ENCODE measurements around the gene KRTAP10-1.

The KRTAP10-1 gene

DNA sequence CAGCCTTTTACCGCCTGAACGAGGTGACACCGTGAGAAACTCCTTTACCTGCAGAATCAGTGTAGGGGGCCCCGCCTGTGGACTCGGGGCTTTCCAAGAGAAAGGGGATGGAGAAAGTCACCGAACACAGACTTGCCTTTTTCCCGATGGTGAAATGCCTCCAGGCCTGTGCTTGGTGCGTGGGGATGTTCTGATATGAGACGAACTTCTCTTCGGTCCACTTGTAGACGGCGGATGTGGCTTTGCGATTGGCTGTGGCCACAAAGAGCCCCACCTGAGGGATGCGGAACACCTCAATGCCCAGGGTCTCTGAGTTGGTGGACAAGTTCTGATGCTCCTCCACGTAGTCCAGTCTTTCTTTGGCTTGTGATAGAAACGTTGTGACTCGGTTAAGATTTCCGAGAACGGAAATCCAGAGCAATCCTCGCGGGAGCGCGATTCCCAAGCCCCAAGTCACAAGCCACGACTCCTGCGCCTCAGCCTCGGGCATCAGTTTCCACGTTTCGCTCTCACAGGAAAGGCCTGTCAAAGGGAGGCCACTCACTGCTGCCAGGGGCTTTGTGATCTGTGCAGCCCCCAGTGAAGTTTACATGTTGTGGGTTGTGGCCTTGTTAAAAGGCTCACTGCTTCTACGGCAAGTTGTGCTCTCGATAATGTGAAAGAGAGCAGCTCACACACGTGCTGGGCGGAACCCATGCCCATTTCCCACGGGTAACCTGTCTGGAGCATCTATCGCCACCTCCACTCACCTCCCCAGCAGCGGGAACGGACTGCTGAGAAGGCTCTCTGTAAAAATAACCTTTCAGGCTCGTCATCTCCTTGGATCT, 12.6 kb downstream of the KRTAP10-1 start:
- no peak for DNase-seq

DNA sequence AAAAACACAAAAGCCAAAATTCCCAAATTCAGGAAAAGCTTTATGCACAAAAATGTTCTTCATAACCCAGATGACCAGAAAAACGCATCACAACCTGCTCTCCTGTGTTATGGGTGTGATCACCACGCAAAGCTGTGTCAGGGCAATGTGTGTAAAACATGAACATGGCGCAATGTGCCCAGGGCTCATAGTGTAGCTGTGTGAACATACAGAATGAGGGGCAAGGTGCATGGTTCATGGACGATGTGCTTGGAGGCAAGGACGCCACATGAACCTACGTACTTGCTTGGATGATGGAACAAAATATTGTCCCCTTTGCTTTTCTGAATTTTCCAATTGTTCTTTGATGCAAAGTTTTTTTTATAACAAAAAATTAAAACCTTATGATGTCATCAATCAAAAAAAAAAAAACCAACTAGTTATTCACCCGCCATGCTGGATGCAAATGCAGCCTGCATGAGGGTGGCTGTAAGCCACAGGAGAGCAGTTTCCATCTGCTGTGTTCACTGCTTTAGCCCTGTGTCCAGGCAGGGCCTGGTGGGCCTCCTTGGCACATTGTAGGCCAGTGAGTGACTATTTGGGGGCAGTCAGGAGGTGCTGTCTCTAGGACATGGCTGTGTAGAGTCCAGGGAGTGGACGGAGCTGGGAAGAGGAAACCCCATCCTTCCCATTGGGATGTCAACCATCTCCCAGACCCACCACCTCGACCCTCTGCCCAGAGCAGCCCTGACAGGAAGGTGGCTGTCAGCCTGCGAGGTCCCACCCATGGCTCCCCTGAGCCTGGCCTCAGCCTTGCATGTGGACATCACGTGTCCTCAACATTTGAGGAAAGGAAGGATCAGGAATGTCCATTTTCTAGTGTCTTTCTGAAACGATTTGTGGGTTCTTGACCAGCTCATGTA, 13.6 kb downstream of the KRTAP10-1 start:
- no peak for DNase-seq

DNA sequence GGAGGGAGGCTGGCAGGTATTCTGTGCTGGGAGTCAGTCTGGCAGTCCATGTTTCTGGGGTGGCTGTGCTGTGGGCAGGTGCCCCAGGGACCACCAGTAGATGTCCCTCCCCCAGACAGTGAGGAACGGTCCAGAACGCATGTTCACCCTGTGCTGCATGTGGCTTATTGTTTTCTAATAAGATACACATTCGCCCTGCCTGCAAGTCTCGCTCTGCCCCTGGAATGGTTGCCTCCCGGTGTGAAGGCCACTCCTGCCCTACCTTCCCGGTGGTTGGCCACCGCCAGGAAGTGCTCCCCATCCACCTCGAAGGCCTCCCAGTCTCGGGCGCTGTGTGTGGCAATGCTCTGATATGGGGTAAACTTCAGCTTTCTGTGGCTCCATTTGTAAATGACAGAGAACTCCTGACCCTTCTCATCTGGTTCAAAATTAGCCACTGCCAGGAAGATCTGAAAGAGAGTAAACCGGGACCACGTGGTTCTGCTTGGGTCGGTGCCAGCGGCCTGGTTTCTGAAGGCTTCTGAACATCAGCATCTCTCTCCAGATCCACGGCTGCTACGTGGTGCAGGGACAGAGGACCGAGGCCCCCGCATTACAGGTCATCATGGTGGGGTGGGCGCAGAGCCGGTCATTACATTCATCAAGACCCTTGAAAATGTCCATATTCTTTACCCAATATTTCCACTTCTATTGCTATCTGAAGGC, 14.5 kb downstream of the KRTAP10-1 start:
- no peak for DNase-seq

DNA sequence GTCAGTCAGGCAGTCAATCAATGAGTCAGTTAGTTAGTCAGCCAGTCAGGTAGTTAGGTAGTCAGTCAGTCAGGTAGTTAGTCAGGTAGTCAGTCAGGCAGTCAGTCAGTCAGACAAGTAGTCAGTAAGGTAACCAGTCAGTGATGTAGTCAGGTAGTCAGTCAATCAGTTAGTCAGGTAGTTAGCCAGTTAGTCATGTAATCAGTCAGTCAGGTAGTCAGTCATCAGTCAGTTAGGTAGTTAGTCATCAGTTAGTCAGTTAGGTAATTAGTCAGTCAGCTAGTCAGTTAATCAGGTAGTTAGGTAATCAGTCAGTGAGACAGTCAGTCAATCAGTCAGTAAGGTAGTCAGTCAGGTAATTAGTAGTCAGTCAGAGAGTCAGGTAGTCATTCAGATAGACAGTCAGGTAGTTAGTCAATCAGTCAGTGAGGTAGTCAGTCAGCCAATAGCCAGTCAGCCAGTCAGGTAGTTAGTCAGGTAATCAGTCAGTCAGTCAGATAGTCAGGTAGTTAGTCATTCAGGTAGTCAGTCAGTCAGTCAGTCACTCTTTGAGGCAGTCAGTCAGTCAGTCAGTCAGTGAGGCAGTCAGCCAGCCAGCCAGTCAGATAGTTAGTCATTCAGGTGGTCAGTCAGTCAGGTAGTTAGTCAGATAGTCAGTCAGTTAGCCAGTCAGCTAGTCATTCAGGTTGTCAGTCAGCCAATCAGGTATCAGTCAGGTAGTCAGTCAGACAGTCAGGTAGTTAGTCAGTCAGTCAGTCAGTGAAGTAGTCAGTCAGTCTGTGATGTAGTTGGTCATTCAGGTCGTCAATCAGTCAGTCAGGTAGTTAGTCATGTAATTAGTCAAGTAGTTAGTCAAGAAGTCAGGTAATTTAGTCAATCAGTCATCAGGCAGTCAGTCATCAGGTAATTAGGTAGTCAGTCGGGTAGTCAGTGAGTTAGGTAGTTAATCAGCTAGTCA, 15.3 kb downstream of the KRTAP10-1 start:
- DNase-seq: no peak

DNA sequence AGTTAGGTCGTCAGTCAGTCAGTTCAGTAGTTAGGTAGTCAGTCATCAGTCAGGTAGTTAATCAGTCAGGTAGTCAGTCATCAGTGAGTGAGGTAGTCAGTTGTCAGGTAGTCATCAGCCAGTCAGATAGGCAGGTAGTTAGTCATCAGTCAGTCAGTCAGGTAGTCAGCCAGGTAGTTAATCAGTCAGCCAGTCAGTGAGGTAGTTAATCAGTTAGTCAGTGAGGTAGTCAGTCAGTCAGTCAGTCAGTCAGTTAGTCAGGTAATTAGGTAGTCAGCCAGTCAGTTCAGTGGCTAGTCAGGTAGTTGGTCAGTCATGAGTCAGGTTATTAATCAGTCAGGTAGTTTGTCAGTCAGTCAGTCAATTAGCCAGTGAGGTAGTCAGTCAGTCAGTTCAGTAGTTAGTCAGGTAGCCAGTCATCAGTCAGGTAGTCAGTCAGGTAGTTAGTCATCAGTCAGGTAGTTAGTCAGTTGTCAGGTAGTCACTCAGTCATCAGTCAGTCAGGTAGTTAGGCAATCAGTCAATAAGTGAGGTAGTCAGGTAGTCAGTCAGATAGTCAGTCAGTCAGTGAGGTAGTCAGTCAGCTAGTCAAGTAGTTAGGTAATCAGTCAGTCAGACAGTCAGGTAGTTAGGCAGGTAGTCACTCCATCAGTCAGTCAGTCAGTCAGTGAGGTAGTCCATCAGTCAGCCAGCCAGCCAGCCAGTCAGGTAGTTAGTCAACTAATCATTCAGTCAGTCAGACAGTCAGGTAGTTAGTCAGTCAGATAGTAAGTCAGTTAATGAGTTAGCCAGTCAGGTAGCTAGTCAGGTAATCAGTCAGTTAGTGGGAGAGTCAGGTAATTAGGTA, 16.2 kb downstream of the KRTAP10-1 start:
- DNase-seq: no peak

DNA sequence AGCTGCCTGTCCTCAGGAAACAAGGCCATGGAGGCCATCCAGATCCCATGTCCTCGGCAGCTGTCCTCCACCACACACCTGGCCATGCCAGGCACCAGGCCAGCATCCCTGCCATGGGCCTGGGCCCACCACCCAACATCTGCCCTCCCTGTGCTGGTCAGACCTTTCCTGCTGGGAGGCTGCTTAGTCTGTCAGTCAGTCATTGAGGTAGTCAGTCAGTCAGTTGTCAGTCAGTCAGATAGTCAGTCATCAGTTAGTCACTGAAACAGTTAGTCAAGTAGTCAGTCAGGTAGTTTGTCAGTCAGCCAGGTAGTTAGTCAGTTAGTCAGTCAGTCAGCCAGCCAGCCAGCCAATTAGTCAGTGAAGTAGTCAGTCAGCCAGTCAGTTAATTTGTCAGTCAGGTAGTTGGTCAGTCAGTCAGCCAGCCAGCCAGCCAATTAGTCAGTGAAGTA, 17.2 kb downstream of the KRTAP10-1 start:
- no peak for DNase-seq

DNA sequence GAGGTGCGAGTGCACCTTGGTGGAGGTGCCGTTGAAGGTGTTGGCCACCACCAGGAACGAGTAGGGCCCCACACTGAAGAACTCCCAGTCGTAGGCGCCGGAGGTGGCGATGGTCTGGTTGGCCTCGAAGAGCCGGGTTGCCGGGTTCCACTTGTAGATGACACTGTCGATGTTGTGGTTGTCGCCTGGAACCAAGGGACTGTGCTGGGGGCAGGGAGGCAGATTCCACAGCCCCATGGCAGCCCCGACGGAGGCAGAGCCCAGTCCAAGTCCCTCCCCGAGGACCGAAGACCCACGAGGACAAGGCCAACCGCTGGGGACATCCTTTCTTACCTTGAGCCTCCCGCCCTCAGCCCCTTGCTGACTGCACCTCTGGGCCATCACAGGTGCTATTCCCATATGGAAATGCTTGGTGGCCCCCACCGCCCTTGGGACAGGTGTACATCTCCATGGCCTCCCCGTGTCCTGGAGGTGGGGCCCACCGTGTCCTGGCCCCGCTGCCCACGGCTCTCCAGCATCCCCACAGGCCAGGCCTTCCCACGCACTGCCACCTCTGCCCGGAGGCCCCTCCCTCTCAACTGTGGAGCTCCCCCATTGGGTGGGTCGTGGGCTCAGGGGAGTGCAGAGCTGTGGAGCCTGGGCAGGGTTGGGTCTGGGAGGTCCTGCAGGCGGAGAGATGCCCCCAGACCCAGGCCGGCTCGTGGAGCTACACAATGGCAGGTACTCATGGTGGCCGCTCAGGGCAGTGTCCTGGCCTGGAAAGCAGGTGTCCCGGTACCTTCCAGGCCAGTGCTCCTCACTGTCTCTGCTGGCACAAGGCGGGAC, 17.9 kb downstream of the KRTAP10-1 start:
- no peak for DNase-seq

DNA sequence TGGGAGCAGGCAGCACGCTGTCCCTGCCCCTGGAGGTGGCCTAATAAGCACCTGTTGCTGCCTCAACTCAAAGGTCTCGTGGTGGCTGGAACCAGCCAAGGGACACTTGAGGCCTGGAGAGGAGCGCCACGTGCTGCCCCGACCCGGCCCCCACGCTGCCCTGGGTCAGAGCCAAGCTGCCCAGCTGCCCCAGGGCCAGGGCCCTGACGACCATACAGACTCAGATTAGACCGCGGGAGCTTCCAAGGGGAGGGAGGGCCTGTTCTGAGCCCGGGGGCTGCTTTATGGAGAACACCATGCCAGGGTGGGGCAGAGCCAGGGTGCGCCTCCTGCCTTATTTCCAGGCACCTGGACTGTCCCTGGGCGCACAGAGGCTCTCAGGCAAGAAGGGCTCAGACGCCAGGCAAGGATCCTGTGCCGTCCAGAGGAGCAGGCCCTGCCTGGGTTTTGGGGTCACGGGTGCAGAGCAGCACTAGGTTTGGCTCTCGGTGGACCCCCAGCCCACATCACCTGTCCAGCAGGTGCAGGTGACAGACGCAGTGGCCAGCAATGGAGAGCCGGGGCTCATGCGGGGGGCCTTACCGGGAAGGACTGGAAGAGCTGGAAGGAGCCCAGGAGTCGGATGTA, 18.6 kb downstream of the KRTAP10-1 start:
- no peak for DNase-seq

DNA sequence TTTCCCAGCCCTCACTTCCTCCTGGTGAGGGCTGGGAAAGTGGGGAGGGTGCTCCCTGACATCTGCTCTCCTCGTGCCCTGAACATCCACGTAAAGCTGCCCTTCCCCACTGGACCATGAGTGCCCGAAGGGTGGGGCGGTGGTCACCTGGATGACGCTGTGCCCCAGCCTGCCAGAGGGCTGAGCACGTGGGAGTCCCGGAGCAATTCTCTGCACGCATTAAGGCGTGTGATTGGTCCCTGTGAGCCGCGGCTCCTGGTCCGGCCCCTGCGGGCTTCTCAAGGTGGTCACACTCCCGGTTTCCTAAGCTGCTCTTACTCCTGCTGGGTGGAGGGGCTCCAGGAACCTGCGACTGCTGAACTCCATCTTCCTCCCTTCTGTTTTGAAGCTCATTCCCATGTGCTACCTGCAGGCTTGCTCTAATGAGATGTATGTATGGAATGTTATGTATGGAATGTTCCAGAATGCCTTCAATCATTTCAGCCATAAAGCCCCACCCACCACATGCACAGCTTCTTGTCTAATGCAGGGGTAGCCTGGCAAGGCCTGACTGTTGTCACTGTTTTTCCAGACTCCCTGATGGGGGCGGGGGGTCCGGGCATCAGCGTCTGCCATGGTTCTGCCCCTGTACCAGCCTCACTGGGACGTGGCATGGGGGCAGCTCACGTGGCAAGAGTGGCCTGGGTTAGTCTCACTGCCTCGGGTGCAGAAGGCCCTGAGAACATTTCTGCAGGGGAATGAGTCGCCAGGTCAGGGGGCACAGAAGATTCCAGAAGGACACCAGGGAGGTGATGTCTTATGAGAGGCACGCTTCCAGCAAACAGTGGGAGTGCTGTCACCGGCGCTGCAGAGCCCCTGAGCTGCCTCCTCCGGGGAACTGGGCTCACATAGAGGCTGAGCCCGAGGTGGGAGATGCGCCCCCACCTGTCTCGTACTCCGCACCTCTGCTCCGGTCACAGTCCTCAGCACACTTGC, 19.4 kb downstream of the KRTAP10-1 start:
- no peak for DNase-seq

DNA sequence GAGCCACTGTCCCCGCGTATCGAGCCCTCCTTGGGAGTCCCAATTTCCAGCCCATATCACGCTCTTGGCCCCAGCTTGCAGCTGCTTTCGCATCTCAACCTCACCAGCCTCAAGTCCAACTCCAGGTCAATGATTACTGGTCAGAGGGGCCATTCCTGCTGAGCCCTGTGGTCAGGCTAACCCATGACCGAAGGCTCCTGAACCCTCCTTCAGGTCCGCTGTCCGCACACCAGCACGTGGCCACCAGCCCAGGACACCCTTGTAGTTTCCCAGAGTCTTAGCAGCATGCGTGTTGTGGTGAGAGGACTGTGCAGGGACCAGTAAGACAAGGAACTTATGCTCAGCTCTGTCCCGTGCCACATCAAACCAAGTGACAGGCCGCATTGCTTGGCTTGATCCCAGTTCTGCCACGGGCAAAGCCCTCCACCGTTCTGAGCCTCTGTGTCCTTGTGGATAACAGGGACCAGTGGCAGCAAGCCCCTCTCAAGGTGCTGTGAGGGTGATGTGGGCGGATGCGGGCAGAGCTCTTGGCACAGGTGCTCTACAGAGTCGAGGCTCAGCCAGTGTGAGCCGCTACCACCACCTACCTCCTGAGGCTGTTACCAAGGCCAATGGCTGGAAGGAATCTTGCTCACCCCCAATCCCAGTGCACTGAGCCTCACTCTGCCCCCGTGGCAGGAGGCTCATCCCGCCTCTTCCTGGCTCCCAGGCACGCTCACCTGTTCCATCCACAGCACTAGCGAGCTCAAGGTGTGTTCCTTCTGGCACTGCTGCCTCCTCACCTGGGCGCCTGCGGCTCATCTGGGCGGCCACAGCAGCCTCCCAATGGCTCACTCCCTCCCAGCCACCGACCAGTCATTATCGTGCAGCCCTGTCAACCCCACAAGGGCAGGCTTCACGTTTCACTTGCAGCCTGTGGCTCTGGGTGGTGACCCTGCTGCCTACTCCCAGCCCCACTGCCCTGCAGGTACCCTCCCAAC, 20.4 kb downstream of the KRTAP10-1 start:
- no peak for DNase-seq

DNA sequence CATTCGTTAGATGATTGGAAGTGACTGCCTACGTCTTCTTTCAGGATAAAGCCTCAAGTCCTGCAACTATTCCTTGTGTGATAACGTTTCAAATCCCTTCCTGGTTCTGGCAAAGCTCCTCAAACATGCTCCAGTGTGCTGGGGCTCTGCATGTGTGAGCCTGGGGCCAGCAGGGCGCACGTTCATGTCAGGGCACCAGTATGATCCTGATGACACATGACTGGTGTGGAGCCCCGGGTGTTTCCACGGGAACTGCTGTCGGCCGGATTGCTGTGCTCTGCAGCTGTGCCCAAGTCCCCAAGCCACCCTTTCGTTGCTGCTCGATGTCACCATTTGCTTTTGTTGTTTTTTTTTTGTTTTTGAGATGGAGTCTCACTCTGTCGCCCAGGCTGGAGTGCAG, 21.3 kb downstream of the KRTAP10-1 start:
- no peak for DNase-seq

DNA sequence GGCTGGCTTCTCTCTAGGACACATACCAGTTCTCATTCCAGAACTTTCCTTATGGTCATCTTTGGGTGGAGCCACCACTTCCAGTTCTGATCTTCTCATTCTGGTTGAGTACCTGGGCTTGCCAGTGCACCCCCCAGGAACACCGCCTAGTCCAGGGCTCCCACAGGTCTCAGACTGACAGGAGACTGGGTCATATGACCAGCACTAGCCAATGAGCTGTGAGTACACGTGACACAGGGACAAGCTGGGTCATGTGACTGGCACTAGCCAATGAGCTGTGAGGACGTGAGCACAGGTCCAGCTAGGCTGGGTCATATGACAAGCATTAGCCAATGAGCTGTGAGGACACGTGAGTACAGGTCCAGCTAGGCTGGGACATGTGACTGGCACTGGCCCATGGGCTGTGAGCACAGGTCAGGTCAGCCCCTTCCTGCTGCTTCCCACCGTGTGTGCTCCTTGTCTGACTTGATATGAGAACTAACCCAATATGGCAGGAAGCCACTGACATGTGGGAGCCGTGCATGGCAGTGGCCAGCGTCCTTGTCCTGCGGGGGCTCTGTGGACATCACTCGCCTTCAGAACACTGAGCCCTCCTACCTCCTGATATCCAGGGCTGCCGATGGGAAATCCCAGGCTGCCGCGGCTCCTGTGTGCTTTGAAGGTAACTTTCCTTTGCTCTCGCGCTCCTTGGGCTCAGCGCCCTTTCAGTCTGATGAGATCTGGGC, 22.7 kb downstream of the KRTAP10-1 start:
- DNase-seq: no peak

DNA sequence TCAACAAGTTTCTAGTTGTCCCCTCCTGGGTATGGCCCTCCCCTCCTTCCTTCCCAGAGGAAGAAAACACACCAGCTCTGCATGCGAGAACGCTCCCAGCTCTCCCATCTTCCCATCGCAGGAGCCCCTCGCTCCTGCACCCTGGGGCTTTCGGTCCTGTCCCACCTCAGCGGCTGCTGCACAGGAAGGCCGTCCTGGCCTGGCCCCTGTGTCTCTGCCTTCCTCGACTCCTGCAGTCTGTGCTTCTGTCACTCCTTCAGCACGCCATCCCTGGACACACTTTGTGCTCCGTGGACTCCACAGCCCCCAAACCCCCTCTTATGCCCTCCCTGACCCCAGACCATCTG, 23.2 kb downstream of the KRTAP10-1 start:
- no peak for DNase-seq

DNA sequence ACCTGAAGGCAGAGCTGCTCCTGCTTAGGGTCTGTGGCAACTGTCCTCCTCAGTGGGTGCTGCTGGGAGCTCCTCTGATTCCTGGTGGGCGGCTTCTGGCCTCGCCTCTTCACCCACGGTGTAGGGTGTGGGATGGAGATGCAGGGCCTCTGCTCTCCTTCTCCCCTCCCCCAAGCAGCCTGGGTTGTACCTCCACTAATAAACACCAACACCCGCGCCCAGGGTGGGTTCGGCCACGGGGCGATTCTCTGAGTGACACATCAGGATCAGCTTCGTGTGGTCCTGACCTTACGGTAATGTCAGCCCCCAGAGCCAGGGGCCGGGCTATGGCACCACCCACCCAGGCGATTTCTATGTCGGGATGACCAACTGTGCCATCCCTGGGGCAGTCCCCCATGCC, 23.7 kb downstream of the KRTAP10-1 start:
- DNase-seq: no peak

DNA sequence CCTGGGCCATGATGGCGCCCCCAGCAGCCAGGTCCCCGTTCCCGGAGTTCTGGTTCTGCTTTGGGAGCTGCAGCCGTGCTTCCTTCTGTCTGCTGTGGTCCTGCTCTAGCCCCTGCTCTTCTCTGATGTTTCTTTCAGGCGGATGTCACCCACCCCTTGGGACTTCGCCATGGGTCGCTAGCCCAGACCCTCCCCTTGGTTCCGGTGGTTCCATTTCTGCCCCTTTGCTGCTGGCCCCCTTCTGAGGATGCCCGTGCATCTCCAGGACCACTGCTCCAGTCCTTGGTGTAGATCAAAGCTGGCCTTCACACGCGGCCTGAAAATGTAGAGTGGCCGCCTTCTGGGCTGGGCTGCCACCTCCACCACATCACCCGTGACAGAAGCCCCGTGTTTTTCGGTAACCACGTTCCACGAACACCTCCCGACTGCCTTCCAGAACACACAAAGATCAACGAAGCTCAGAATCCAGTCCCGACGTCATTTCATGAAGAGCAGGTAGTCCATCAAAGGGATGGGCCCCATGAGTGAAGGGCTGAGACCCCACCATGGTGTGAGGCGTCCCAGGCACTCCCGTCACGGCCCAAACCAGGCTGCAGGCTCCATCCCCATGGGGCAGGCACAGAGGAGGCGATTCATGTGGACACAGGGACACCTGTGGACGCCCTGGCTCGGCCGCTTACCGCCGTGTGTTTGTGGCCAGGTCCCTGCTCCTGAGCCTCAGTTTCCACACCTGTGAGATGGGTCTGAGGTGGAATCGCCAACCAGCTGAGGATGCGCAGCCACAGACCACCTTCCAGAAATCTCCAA, 24.4 kb downstream of the KRTAP10-1 start:
- DNase-seq: no peak

Measured in effector CD8-positive, alpha-beta T cell (primary cell).